Measurements from ENCODE around the gene CFAP54.

The CFAP54 gene, protein sequence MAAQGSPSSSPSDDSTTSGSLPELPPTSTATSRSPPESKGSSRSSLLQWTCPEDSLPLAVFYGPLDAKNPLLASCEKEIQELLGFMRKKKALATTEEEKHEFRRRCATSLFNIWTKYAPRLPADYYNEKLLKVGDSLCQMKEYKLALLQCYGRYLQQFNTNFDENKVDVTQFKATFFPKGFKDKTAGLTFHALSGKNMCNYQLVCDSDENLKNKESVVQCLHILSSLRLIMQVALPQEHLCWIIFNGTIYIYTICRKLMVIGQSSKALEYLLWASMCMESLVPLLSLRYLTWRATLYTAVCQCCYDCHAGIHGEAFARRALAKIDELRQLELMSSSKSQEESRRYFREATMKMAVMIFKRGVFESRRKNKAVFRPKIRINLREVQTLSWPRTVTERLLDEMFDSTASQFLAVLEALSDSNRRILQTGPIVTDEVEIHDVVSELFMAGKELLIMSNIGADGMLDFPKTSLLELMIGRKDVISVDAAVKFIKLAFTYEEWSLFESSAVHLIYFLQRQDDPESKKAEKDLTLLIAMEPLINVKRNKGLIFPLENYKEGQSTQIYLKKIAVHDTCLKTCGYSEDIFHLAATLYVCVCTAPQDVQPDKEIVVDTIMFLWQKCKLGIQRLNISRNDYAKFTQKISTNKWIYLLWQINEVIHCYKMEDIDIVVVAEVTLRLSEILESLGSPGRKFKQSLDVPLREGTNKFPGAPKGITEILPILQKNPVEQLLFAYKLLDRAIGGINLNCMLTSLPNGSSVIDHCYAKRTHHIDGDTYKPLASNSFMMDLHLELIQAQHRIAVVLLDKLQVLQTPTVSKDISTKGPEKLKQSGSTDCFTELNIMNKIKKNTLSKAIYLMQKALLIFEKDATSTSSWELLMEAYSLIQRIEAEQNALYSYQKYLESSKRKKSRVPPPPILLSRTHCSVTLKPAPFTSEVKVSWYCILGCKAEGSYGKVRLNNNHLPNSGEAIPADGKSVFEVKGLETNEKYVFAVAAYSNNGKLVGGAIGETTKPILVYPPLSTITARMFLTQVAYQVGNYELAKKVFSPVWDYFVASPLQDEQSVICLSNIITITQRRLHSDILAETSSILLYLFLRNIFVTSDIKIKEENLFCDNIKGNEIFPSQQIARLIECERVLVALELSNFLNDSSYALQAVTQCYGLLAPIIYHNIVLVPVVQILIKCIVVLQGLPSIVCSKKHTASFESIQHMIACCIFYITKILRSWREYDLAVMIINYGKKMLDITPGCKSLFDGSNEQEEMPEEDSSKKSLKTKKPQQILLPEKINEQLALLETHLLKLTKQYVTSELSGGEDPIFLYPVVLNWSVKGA (N-terminal part only)

DNA sequence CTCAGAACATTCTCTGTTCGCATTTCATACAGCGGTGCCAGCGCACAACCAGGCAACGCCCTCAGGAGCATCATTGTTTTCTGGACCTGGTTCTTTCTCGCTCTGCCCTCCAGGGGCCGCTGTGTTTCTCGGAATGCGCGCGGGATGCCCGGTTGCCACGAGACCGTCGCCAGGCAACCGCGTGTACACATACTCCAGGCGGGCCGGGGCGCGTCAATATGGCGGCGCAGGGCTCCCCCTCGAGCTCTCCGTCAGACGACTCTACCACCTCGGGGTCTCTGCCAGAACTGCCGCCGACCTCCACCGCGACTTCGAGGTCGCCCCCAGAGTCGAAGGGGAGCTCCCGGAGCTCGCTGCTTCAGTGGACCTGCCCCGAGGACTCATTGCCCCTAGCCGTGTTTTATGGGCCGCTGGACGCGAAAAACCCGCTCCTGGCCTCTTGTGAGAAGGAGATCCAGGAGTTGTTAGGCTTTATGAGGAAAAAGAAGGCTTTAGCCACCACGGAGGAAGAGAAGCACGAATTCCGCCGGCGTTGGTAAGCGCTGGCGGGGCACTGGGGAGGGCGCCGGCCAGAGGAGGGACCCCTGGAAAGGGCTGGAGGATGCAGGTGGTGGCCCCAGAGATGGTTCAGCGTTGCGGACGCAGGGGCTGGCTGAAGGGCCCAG, at the start of gene CFAP54:
CFAP54 (plus strand) TSS at position 186 of the 665 bp plus-strand sequence; CDS start at position 219, 33 bp downstream.
- TF ChIP-seq, protein P1, sequence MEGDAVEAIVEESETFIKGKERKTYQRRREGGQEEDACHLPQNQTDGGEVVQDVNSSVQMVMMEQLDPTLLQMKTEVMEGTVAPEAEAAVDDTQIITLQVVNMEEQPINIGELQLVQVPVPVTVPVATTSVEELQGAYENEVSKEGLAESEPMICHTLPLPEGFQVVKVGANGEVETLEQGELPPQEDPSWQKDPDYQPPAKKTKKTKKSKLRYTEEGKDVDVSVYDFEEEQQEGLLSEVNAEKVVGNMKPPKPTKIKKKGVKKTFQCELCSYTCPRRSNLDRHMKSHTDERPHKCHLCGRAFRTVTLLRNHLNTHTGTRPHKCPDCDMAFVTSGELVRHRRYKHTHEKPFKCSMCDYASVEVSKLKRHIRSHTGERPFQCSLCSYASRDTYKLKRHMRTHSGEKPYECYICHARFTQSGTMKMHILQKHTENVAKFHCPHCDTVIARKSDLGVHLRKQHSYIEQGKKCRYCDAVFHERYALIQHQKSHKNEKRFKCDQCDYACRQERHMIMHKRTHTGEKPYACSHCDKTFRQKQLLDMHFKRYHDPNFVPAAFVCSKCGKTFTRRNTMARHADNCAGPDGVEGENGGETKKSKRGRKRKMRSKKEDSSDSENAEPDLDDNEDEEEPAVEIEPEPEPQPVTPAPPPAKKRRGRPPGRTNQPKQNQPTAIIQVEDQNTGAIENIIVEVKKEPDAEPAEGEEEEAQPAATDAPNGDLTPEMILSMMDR (IDR thresholded peaks at IDR 0.05; ENCODE audit: insufficient read depth, low read length, poor library complexity, severe bottlenecking), result peak; percentile 89
- Histone ChIP-seq H3K4me3 (replicated peaks; ENCODE audit: low read depth, low read length) (peak within 1 kb of the TSS; percentile 77), H3K27me3 (replicated peaks; ENCODE audit: control insufficient read depth, insufficient read depth, low read length) (no peaks in the 10 kb centered on the region), H3K36me3 (ENCODE audit: control insufficient read depth, insufficient read depth, low read length) (no peaks in the 10 kb centered on the region)
- peak; percentile 87 for DNase-seq (ENCODE audit: extremely low read depth, insufficient read length)

DNA sequence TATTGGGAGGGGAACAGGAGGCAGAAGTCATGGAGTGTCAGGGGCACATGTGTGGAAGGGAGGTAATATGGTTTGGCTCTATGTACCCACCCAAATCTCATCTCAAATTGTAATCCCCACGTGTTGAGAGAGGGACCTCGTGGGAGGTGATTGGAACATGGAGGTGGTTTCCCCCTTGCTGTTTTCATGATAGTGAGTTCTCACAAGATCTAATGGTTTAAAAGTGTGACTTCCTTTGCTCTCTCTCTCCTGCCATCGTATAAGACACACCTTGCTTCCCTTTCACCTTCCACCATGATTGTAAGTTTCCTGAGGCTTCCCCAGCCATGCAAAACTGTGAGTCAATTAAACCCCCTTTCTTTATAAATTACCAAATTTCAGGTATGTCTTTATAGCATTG, 47.6 kb upstream of the CFAP54 start:
- H3K27me3 ChIP-seq (replicated peaks; ENCODE audit: control insufficient read depth, insufficient read depth, low read length), result no peaks in the 10 kb centered on the region; the same call in 1 of the 2 replicates
- DNase-seq (ENCODE audit: extremely low read depth, insufficient read length), result no peak

DNA sequence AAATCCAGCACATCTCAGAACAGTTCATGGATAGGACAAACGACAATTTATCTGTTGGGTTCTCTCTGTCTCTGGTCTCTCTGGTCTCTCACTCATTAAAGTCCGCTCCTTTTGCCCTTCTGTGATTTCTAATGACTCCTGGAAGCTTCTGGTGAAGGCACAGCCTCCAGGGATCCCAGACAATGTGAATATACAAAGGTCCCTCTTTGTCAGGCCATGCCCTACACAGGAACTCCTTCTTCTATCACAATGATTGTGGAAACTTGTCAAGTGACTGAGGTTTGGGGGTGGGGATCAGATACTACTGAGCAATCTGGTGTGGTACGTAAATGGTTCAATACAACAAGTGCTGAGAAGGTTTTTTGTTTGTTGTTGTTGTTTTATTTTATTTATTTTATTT, 46.5 kb upstream of the CFAP54 start:
- Histone ChIP-seq H3K27me3 (replicated peaks; ENCODE audit: control insufficient read depth, insufficient read depth, low read length) (no peaks in the 10 kb centered on the region; the same call in 1 of the 2 replicates), H3K36me3 (ENCODE audit: control insufficient read depth, insufficient read depth, low read length) (no peaks in the 10 kb centered on the region), H3K4me3 (replicated peaks; ENCODE audit: low read depth, low read length) (no peak overlapping the region)
- no peak for DNase-seq (ENCODE audit: extremely low read depth, insufficient read length)
- TF ChIP-seq, protein P1 (IDR thresholded peaks at IDR 0.05; ENCODE audit: insufficient read depth, low read length, poor library complexity, severe bottlenecking), result no peak

More for the DNA sequence above, 47.6 kb upstream of the CFAP54 start:
- TF ChIP-seq, protein P1 (IDR thresholded peaks at IDR 0.05; ENCODE audit: insufficient read depth, low read length, poor library complexity, severe bottlenecking), result no peak
- no peak overlapping the region for H3K4me3 ChIP-seq (replicated peaks; ENCODE audit: low read depth, low read length)
- no peaks in the 10 kb centered on the region for H3K36me3 ChIP-seq (ENCODE audit: control insufficient read depth, insufficient read depth, low read length)

DNA sequence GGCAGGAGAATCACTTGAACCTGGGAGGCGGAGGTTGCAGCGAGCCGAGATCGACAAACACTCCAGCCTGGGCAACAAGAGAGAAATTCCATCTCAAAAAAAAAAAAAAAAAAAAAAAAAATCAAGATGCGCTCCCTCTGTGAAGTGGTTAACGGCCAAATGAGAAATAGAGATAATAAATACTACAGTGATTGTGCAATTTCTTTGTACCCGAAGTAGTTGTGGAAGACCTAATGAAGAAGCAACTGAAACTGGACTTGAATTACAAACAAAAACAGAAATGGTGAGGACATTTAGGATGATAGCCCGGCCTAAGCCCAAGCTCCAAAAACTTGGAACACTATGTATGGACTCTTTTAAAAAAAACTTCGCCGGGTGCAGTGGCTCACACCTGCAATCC, 45.0 kb upstream of the CFAP54 start:
- no peak overlapping the region for H3K4me3 ChIP-seq (replicated peaks; ENCODE audit: low read depth, low read length)
- TF ChIP-seq, protein P1 (IDR thresholded peaks at IDR 0.05; ENCODE audit: insufficient read depth, low read length, poor library complexity, severe bottlenecking), result no peak
- H3K36me3 ChIP-seq (ENCODE audit: control insufficient read depth, insufficient read depth, low read length), result no peaks in the 10 kb centered on the region
- DNase-seq (ENCODE audit: extremely low read depth, insufficient read length), result no peak
- H3K27me3 ChIP-seq (replicated peaks; ENCODE audit: control insufficient read depth, insufficient read depth, low read length), result no peaks in the 10 kb centered on the region; the same call in 1 of the 2 replicates

Data from GM06990 (cell line).